SK-N-SH treated with all-trans-retinoic acid at 6 μM for 48 hours (cell line): Measurements from ENCODE around the gene SLC38A3.

Experiments
- ATAC-seq: fragments of 200-7000 bp; cut with Tn5 transposase; 3 replicates; pipeline ENCODE4 v1.9.1; 2020; ENCODE audit warnings: mild to moderate bottlenecking, moderate library complexity
- ARNTL ChIP-seq: fragments of 450-650 bp; formaldehyde crosslinking; IDR thresholded peaks from 2 replicates; pipeline ENCODE4 v1.5.0; 2020; ENCODE audit warnings: low read depth, mild to moderate bottlenecking, moderate library complexity, borderline replicate concordance
- CSDC2 ChIP-seq: fragments of 250-450 bp; sonication (Bioruptor Pico); IDR thresholded peaks from 2 replicates; pipeline ENCODE4 v1.5.0; 2020; ENCODE audit warnings: mild to moderate bottlenecking, moderate library complexity
- ESRRG ChIP-seq: fragments of 250-450 bp; sonication (Bioruptor Pico); IDR thresholded peaks from 2 replicates; pipeline ENCODE4 v1.6.1; 2021; ENCODE audit warnings: mild to moderate bottlenecking
- GLIS3 ChIP-seq: fragments of 250-450 bp; sonication (Bioruptor Pico); IDR thresholded peaks from 2 replicates; pipeline ENCODE4 v1.5.0; 2020; ENCODE audit warnings: mild to moderate bottlenecking, moderate library complexity
- ISL1 ChIP-seq: fragments of 250-450 bp; sonication (Bioruptor Pico); IDR thresholded peaks from 2 replicates; pipeline ENCODE4 v2.1.2; 2022; ENCODE audit warnings: mild to moderate bottlenecking, moderate library complexity
- OSR1 ChIP-seq: fragments of 250-450 bp; sonication (Bioruptor Pico); IDR thresholded peaks from 2 replicates; pipeline ENCODE4 v1.8.0; 2022; ENCODE audit warnings: moderate library complexity, mild to moderate bottlenecking, inconsistent platforms
- PATZ1 ChIP-seq: fragments of 250-450 bp; sonication (Bioruptor Pico); IDR thresholded peaks from 2 replicates; pipeline ENCODE4 v1.8.0; 2020; ENCODE audit warnings: mild to moderate bottlenecking, moderate library complexity, borderline replicate concordance
- PPARA ChIP-seq: fragments of 250-450 bp; sonication (Bioruptor Pico); IDR thresholded peaks from 2 replicates; pipeline ENCODE4 v1.5.0; 2020; ENCODE audit warnings: mild to moderate bottlenecking, borderline replicate concordance
- SNAI2 ChIP-seq: fragments of 250-450 bp; sonication (Bioruptor Pico); IDR thresholded peaks from 2 replicates; pipeline ENCODE4 v1.5.0; 2020; ENCODE audit warnings: mild to moderate bottlenecking, moderate library complexity
- TCF4 ChIP-seq: fragments of 250-450 bp; sonication (Bioruptor Pico); IDR thresholded peaks from 2 replicates; pipeline ENCODE4 v1.8.0; 2021; ENCODE audit warnings: mild to moderate bottlenecking, moderate library complexity, borderline replicate concordance
- TOX ChIP-seq: fragments of 250-450 bp; sonication (Bioruptor Pico); IDR thresholded peaks from 2 replicates; pipeline ENCODE4 v1.8.0; 2021; ENCODE audit warnings: mild to moderate bottlenecking, moderate library complexity, borderline replicate concordance
- TSHZ2 ChIP-seq: fragments of 250-450 bp; sonication (Bioruptor Pico); IDR thresholded peaks from 2 replicates; pipeline ENCODE4 v1.5.0; 2020; ENCODE audit warnings: mild to moderate bottlenecking, moderate library complexity
- ZC3H10 ChIP-seq: fragments of 250-450 bp; sonication (Bioruptor Pico); IDR thresholded peaks from 2 replicates; pipeline ENCODE4 v1.5.1; 2021; ENCODE audit warnings: mild to moderate bottlenecking, moderate library complexity
- ZFP3 ChIP-seq: fragments of 250-450 bp; sonication (Bioruptor Pico); IDR thresholded peaks from 2 replicates; pipeline ENCODE4 v1.5.0; 2020; ENCODE audit warnings: mild to moderate bottlenecking, moderate library complexity
- ZFP30 ChIP-seq: fragments of 450-650 bp; formaldehyde crosslinking; IDR thresholded peaks from 2 replicates; pipeline ENCODE4 v1.5.0; 2022; ENCODE audit warnings: mild to moderate bottlenecking, moderate library complexity
- ZNF565 ChIP-seq: fragments of 450-650 bp; formaldehyde crosslinking; conservative IDR thresholded peaks from 2 replicates; pipeline ENCODE4 v1.5.0; 2020; ENCODE audit warnings: low read depth, mild to moderate bottlenecking, moderate library complexity
- ZNF8 ChIP-seq: fragments of 450-650 bp; formaldehyde crosslinking; IDR thresholded peaks from 2 replicates; pipeline ENCODE4 v1.5.0; 2020; ENCODE audit warnings: mild to moderate bottlenecking, moderate library complexity
- TF ChIP-seq, protein P1 (sequence below): fragments of 250-450 bp; sonication (Bioruptor Pico); IDR thresholded peaks from 2 replicates; pipeline ENCODE4 v1.5.1; 2020; ENCODE audit warnings: low read depth, mild to moderate bottlenecking, moderate library complexity

SLC38A3 gene

GRCh38 chr3:50185230-50185629 is 19.8 kb upstream of the SLC38A3 start:
- TF ChIP-seq PATZ1 (no peak), TSHZ2 (CRISPR knock-in tag) (no peak), ZFP30 (CRISPR knock-in tag) (no peak), TOX (CRISPR knock-in tag) (no peak), CSDC2 (no peak), PPARA (CRISPR knock-in tag) (no peak), SNAI2 (no peak), ARNTL (CRISPR knock-in tag) (no peak), ZFP3 (CRISPR knock-in tag) (no peak), TCF4 (CRISPR knock-in tag) (no peak), ESRRG (CRISPR knock-in tag) (no peak), ZNF8 (CRISPR knock-in tag) (no peak), GLIS3 (no peak)
- TF ChIP-seq, protein P1, sequence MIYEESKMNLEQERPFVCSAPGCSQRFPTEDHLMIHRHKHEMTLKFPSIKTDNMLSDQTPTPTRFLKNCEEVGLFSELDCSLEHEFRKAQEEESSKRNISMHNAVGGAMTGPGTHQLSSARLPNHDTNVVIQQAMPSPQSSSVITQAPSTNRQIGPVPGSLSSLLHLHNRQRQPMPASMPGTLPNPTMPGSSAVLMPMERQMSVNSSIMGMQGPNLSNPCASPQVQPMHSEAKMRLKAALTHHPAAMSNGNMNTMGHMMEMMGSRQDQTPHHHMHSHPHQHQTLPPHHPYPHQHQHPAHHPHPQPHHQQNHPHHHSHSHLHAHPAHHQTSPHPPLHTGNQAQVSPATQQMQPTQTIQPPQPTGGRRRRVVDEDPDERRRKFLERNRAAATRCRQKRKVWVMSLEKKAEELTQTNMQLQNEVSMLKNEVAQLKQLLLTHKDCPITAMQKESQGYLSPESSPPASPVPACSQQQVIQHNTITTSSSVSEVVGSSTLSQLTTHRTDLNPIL (CRISPR knock-in tag) = no peak
- ATAC-seq = no peak

DNA sequence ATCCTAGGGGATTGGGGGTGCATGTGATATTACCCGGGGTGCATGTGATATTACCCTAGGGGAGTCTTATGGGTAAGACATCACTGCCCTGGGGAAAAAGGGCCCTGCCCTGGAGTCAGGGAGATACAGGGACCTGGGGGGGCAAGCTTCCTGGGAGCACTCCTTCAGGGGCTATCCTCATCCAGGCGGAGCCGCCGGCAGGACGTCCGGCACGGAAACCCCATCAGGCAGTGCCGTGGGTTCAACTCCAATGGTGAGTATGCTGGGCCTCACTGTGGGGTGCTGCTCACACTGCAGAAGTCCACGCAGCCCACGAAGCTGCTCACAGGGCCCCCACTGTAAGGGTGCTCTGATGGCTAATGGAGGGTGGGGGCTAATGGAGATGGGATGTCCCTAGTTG is 19.0 kb upstream of the SLC38A3 start:
- no peak for TF ChIP-seq TCF4 (CRISPR knock-in tag)
- no peak for TF ChIP-seq ISL1 (CRISPR knock-in tag)
- TF ChIP-seq SNAI2 = no peak
- no peak for TF ChIP-seq TOX (CRISPR knock-in tag)
- no peak for TF ChIP-seq PPARA (CRISPR knock-in tag)
- TF ChIP-seq ZNF565 (CRISPR knock-in tag) = no peak
- TF ChIP-seq TSHZ2 (CRISPR knock-in tag) = no peak
- TF ChIP-seq ZFP3 (CRISPR knock-in tag) = no peak
- no peak for TF ChIP-seq PATZ1
- no peak for TF ChIP-seq OSR1 (CRISPR knock-in tag)
- TF ChIP-seq ARNTL (CRISPR knock-in tag) = no peak
- TF ChIP-seq ESRRG (CRISPR knock-in tag) = no peak
- ATAC-seq = no peak

GRCh38 chr3:50187750-50188149 is 17.3 kb upstream of the SLC38A3 start:
- TF ChIP-seq PATZ1 (no peak), ISL1 (CRISPR knock-in tag) (no peak), SNAI2 (no peak), CSDC2 (no peak), ESRRG (CRISPR knock-in tag) (no peak), ZC3H10 (CRISPR knock-in tag) (no peak), TCF4 (CRISPR knock-in tag) (no peak)
- TF ChIP-seq, protein P1 (CRISPR knock-in tag) = no peak
- ATAC-seq = no peak
